ENCODE results near the gene TEAD1.

GRCh38 chr11:12674936-12675696, 895 bp downstream of the TEAD1 start:
- TF ChIP-seq EZH2phosphoT487 (IDR thresholded peaks at IDR 0.05; ENCODE audit: borderline replicate concordance, low read length) (no peak), CTCF (IDR thresholded peaks at IDR 0.05; ENCODE audit: low read depth, low read length, poor library complexity, severe bottlenecking) (no peak)
